HG03280 (cell line): Measurements from ENCODE around the gene TMPRSS11F.
A peak's percentile ranks its signal among the peaks of the same experiment; 100 is the strongest.
"Not testable (repeated sequence)": the region's sequence is repeated elsewhere in the genome, so short reads cannot be mapped to it uniquely, and the experiment has no call there.

Source experiments
- ATAC-seq: cut with Tn5 transposase; IDR thresholded peaks from one replicate; pipeline ENCODE4 v1.9.1; 2021; ENCODE audit warnings: mild to moderate bottlenecking, moderate library complexity; ENCODE audit not compliant: unreplicated experiment

The TMPRSS11F gene

GRCh38 chr4:68129793-68130192 lies at the start of gene TMPRSS11F:
TSS of gene TMPRSS11F (minus strand) at chr4:68129869. CDS start at chr4:68129820, 49 bp downstream.
- no peak for ATAC-seq

GRCh38 chr4:68176904-68177303 lies 47.2 kb upstream of the TMPRSS11F start:
- ATAC-seq, result no peak

GRCh38 chr4:68176500-68176899 lies 46.8 kb upstream of the TMPRSS11F start:
- no peak for ATAC-seq

GRCh38 chr4:68175562-68176155 lies 46.0 kb upstream of the TMPRSS11F start:
- peak; percentile 85 for ATAC-seq

DNA sequence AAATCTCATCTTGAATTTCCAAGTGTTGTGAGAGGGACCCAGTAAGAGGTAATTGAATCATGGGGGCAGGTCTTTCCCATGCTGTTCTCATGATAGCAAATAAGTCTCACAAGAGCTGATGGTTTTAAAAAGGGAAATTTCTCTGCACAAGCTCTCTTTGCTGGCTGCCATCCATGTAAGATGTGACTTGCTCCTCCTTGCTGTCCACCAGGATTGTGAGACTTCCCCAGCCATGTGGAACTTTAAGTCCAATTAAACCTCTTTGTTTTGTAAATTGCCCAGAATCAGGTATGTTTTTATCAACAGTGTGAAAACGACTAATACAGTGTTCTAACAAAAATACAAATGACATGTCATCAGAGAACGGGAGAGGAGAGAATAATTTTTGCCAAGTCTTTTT lies 44.7 kb upstream of the TMPRSS11F start:
- ATAC-seq, result not testable (repeated sequence)

DNA sequence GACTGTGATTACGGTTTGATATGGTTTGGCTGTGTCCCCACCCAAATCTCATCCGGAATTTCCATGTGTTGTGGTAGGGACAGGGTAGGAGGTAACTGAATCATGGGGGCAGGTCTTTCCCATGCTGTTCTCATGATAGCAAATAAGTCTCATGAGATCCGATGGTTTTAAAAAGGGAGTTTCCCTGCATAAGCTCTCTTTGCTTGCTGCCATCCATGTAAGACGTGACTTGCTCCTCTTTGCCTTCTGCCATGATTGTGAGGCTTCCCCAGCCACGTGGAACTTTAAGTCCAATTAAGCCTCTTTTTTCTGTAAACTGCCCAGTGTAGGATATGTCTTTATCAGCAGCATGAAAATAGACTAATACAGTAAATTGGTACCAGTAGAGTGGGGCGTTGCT lies 42.5 kb upstream of the TMPRSS11F start:
- ATAC-seq, result not testable (repeated sequence)

GRCh38 chr4:68167706-68168105 lies 38.0 kb upstream of the TMPRSS11F start:
- no peak for ATAC-seq

DNA sequence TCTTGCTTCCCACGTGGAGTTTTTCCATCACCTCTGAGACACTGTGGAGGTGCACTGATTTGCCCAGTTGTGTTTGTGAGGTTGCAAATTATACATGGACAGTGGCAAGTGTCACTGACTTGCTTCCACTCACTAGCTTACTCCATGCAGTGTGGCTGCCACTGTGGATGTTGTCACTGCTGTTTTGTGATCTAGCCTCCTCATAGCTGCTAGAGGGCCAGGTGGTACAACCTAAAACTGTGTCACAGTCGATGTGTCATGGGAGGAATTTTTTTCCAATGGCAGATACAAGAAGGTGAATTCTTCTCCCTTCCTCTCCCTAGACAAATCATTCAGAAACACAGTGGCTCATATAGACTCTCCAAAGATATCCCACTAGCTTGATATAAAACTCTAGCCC lies 37.5 kb upstream of the TMPRSS11F start:
- no peak for ATAC-seq

DNA sequence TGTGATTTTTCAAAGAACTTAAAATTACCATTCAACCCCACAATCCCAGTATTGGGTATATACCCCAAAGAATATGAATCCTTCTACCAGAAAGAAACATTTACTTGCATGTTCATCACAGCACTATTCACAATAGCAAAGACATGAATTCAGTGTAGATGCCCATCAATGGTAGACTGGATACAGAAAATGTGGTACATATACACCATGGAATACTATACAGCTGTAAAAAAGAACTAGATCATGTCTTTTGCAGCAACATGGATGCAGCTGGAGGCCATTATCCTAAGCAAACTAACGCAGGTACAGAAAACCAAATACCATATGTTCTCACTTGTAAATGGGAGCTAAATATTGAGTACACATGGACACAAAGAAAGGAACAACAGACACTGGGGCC lies 34.1 kb upstream of the TMPRSS11F start:
- no peak for ATAC-seq

DNA sequence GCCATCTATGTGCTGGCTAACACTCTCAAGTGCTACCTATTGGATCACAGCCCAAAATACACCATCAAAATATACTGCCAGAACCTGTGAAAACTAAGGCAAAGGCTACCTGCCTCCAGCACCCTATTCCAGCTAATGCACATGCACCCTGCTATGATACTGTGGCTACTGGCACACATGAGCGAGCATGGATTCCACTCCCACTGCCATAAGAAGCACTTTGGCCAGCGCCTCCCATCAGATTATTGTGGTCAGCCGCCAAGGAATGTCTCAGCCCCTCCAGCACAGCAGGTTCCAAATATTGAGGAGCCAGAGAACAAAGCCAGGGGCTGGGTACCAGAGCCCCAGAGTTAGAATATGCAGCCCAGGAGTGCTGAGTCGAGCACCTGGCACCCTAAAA lies 32.5 kb upstream of the TMPRSS11F start:
- ATAC-seq, result no peak

DNA sequence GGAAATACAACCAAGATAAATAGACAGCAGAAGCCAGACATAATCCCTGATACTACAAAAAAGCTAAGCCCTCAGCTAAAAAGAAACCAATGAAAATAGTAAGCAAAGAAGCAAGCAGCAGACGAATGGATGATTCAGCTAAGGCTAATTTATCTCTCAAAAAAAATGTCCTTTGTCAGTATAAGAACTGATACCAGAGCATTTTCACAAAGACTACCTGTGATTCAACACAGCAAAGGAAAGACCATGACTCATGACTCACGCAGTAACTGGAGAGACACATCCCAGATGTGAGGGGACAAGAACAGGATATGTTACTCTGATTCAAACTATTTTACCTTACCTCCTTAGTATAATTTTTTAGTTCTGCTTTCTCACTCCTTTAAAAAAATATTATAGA lies 22.7 kb upstream of the TMPRSS11F start:
- no peak for ATAC-seq

- no peak for ATAC-seq
Observed at GRCh38 chr4:68148800-68149685, 19.4 kb upstream of the TMPRSS11F start.

GRCh38 chr4:68147079-68147478 lies 17.4 kb upstream of the TMPRSS11F start:
- ATAC-seq, result no peak

GRCh38 chr4:68145261-68145660 lies 15.6 kb upstream of the TMPRSS11F start:
- ATAC-seq, result no peak

DNA sequence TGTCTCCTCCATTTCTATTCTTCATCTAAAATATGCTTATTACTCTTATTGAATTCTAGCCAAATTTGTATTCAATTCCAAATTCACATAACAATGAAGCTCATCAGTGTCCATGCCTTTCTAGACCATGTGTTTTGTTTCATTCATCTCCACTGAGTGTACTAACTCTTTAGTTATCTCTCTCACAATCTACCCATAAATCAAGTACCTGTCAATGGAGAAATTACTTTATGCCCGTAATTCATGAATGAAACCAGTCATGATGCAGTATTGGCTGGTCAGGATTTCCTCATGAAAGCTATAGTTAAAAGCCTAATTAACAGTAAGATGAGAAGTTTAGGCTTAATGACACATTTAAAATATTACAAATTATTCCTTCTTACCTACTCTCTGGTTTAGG lies 12.2 kb upstream of the TMPRSS11F start:
- no peak for ATAC-seq

GRCh38 chr4:68132342-68132741 lies 2.7 kb upstream of the TMPRSS11F start:
- ATAC-seq, result no peak

GRCh38 chr4:68124262-68124661 lies 5.4 kb downstream of the TMPRSS11F start:
- no peak for ATAC-seq

- ATAC-seq, result no peak
Observed at GRCh38 chr4:68123525-68123924, 6.1 kb downstream of the TMPRSS11F start.

DNA sequence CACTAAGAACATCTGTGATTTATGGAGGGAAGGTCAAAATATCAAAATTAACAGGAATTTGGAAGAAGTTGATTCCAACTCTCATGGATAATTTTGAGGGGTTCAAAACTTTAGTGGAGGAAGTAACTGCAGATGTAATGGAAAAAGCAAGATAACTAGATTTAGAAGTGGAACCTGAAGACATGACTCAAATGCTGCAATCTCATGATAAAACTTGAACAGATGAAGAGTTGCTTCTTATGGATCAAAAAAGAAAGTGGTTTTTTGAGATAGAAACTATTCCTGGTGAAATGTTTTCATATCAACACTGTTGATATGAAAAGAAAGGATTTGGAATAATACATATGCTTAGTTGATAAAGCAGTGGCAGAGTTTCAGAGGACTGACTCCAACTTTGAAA lies 9.7 kb downstream of the TMPRSS11F start:
- no peak for ATAC-seq

DNA sequence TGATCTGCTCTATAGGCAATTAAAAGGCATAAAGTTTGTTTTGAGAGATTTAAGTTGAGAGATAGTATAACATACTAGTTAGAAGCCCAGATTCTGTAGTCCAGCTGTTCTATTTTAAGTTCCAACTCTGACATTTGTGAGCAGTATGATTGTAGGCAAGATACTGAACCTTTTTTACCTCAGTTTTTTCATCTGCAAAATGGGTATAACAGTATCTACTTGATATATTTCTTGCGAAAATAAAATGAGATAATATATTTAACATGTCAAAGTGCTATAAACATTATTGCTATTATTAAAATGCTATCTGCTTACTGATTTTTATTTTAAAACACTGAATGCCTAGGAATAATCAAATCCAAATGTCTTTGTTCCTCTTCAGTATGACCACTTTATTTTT lies 19.2 kb downstream of the TMPRSS11F start:
- no peak for ATAC-seq

- ATAC-seq, result no peak
Observed at GRCh38 chr4:68109868-68110267, 19.8 kb downstream of the TMPRSS11F start.

DNA sequence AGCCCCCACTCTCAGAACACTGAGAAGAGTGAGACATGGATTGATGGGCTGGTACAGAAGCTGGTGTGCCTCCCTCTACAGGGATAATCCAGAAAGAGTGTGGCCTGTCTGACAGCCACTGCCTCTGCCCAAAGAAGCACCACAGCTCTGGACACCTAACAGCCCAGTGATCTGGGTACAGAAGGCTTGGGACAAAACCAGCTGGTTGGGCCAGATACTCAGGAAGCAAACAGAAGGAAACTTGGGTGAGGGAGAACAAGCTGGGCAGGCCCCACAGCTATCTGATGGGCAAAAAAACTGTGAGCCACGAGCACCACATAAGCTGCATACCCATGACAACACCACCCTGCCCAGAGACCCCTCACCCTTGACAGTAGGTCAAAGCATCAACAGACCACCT lies 46.9 kb downstream of the TMPRSS11F start:
- ATAC-seq, result no peak
